ENCODE data around the gene TRMT2A.

Gene TRMT2A

DNA sequence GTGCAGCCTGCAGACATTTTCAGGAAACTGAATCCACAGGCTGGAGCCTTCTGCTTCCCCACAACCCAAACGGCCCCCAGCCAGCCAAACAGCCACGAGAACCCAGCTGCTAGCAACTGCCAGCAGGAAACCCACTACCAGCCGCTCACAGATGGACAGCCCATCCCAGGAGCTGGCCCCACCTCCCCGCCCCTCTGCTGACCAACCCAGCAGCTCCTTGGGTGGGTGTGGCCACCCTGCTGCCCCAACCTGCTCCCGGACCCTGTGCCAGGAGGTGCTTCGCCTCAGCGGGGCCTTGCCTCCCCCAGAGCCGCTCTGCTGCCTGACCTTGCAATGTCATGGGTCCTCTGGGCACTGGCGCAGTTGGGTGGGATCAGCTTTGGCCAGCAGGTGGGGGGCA lies 42.0 kb upstream of the TRMT2A start:
- H3K4me3 ChIP-seq (replicated peaks; ENCODE audit: insufficient read depth, low read length), result no peak overlapping the region
- peak in 1 of 2 experiments; percentile 66 for DNase-seq (ENCODE audit: low read depth in 1 of 2, low spot score in 1 of 2)

DNA sequence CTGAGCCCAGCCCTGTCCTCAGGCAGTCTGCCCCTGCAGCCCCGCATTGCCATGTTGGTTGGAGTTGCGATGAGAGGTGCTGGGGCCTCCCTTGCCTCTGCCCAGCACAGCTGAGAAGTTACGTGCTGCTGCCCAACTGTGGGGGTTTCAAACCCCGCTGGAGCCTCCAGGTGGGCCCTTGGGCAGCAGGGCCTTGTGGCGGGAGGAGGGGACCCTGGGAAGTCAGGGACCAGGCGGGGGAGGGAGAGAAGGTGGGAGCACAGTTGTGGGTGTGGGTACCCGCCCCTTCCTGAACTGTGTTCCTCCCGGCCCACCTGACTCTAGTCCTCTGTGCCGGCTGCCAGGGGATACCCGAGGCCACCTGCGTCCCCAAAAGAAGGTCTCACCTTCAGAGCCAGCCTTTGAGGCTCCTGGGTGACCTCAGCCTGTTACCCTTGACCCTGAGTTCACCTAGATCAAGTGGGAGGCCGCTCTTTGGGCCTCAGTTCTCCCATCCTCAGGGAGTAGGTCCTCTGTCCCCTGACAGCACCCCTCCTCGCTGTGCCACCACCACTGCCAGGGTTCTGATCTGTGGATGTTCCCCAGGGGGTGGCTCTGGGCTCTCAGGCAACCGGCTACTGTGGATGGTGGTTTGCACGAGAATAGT lies 41.5 kb upstream of the TRMT2A start:
- Histone ChIP-seq H3K27me3 (ENCODE audit: insufficient read depth, poor library complexity, severe bottlenecking) (peaks cover 7% of the 10 kb centered on the region), H3K27ac (replicated peaks) (peak overlapping the region; percentile 24), H3K4me3 (replicated peaks; ENCODE audit: insufficient read depth, low read length) (no peak overlapping the region)
- TF ChIP-seq GABPA (IDR thresholded peaks at IDR 0.05; ENCODE audit: low read depth), result no peak
- TF ChIP-seq, protein P1, sequence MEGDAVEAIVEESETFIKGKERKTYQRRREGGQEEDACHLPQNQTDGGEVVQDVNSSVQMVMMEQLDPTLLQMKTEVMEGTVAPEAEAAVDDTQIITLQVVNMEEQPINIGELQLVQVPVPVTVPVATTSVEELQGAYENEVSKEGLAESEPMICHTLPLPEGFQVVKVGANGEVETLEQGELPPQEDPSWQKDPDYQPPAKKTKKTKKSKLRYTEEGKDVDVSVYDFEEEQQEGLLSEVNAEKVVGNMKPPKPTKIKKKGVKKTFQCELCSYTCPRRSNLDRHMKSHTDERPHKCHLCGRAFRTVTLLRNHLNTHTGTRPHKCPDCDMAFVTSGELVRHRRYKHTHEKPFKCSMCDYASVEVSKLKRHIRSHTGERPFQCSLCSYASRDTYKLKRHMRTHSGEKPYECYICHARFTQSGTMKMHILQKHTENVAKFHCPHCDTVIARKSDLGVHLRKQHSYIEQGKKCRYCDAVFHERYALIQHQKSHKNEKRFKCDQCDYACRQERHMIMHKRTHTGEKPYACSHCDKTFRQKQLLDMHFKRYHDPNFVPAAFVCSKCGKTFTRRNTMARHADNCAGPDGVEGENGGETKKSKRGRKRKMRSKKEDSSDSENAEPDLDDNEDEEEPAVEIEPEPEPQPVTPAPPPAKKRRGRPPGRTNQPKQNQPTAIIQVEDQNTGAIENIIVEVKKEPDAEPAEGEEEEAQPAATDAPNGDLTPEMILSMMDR (IDR thresholded peaks at IDR 0.05; ENCODE audit: insufficient read depth, low read length), result no peak
- no peak for DNase-seq (ENCODE audit: low read depth in 1 of 2, low spot score in 1 of 2)

More for the DNA sequence above, 42.0 kb upstream of the TRMT2A start:
- TF ChIP-seq POLR2AphosphoS5 (IDR thresholded peaks at IDR 0.05; ENCODE audit: low read depth), result peak; percentile 58; the same call in 1 of the 2 replicates
- TF ChIP-seq, protein P1 (IDR thresholded peaks at IDR 0.05; ENCODE audit: insufficient read depth, low read length), result no peak
- TF ChIP-seq, protein P2, sequence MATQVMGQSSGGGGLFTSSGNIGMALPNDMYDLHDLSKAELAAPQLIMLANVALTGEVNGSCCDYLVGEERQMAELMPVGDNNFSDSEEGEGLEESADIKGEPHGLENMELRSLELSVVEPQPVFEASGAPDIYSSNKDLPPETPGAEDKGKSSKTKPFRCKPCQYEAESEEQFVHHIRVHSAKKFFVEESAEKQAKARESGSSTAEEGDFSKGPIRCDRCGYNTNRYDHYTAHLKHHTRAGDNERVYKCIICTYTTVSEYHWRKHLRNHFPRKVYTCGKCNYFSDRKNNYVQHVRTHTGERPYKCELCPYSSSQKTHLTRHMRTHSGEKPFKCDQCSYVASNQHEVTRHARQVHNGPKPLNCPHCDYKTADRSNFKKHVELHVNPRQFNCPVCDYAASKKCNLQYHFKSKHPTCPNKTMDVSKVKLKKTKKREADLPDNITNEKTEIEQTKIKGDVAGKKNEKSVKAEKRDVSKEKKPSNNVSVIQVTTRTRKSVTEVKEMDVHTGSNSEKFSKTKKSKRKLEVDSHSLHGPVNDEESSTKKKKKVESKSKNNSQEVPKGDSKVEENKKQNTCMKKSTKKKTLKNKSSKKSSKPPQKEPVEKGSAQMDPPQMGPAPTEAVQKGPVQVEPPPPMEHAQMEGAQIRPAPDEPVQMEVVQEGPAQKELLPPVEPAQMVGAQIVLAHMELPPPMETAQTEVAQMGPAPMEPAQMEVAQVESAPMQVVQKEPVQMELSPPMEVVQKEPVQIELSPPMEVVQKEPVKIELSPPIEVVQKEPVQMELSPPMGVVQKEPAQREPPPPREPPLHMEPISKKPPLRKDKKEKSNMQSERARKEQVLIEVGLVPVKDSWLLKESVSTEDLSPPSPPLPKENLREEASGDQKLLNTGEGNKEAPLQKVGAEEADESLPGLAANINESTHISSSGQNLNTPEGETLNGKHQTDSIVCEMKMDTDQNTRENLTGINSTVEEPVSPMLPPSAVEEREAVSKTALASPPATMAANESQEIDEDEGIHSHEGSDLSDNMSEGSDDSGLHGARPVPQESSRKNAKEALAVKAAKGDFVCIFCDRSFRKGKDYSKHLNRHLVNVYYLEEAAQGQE (IDR thresholded peaks at IDR 0.05; ENCODE audit: insufficient replicate concordance, low read depth), result no peak
- Histone ChIP-seq H3K27me3 (ENCODE audit: insufficient read depth, poor library complexity, severe bottlenecking) (peaks cover 7% of the 10 kb centered on the region), H3K27ac (replicated peaks) (peak overlapping the region; percentile 32)

DNA sequence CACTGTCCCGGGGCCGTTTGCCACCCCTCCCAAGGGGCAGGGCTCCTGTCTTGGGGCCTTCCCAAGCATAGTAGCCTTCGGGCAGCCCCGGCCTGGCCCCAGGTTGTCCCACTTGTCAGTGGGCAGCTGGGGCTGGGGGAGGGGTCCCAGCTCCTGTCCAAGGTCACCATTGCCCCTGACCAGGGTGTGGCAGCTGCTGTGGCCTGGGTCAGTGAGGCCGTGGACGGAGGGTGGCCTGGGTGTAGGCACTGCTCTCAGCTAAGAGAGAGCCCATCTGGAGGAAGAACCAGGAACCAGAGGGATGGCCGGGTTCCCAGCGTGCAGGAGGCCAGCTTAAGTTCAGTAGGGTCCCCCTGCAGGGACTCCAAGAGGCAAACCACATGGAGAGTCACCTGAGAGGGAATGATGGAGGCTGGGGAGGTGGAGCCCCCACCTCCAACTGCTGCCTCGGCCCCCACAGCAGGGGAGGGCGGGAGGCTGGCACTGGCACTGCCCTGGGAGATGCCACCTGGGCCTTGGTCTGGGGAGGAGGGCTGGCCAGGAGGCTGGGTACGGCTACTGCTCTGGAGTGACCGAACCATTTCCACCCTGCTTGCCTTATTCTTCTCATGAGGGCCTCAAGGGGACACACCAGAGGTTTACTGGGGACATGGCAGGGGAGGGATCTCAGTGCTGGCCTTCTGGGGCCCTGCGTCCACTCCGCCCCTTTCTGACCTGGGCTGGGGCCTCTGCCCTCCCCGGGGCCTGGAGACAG lies 40.6 kb upstream of the TRMT2A start:
- Histone ChIP-seq H3K27me3 (ENCODE audit: insufficient read depth, poor library complexity, severe bottlenecking) (peaks cover 7% of the 10 kb centered on the region), H3K27ac (replicated peaks) (0 out of 2 replicates have a peak overlapping the region, but pooled peaks have one; percentile 24), H3K4me3 (replicated peaks; ENCODE audit: insufficient read depth, low read length) (no peak overlapping the region)
- TF ChIP-seq POLR2AphosphoS5 (IDR thresholded peaks at IDR 0.05; ENCODE audit: low read depth) (no peak), GABPA (IDR thresholded peaks at IDR 0.05; ENCODE audit: low read depth) (no peak), SPI1 (IDR thresholded peaks at IDR 0.05; ENCODE audit: borderline replicate concordance, low read depth) (no peak)
- TF ChIP-seq, protein P2 (IDR thresholded peaks at IDR 0.05; ENCODE audit: insufficient replicate concordance, low read depth), result no peak
- TF ChIP-seq, protein P1 (IDR thresholded peaks at IDR 0.05; ENCODE audit: insufficient read depth, low read length), result no peak
- no peak for DNase-seq (ENCODE audit: low read depth in 1 of 2, low spot score in 1 of 2)
